ENCODE results near the gene HAVCR2. TPM values are rescaled to one million over a fixed set of nuclear protein-coding genes. Genes with fewer than 3 reads are reported as not detected.

HAVCR2 gene
- total and polyA plus RNA-seq, 4 donors, result 1.4 to 9.4 (median 4.4) TPM

DNA sequence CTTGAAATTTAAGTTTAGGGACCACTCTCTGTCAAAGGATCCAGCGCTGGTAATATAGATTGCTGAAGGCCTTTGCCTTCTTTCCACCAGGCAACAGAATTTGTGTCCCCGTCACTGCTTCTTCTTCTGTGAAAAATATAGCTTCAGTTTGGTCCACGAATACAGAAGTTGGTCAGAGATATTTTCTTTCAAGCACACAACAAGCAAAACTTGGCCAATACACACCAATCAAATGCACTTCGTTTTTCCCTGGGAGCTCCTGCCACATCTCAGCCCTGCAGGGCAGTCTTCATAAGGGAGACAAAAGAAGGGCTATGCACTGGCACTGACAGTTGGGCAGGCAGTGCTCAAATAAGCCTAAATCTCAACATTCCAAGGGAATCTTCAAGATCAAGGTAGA is 22.9 kb downstream of the HAVCR2 start:
- TF ChIP-seq TAF1 (conservative IDR thresholded peaks at IDR 0.05), result no peak
- no peak for TF ChIP-seq JUND (IDR thresholded peaks at IDR 0.05)
- no peak for TF ChIP-seq SP1 (IDR thresholded peaks at IDR 0.05)
- TF ChIP-seq, protein P1, sequence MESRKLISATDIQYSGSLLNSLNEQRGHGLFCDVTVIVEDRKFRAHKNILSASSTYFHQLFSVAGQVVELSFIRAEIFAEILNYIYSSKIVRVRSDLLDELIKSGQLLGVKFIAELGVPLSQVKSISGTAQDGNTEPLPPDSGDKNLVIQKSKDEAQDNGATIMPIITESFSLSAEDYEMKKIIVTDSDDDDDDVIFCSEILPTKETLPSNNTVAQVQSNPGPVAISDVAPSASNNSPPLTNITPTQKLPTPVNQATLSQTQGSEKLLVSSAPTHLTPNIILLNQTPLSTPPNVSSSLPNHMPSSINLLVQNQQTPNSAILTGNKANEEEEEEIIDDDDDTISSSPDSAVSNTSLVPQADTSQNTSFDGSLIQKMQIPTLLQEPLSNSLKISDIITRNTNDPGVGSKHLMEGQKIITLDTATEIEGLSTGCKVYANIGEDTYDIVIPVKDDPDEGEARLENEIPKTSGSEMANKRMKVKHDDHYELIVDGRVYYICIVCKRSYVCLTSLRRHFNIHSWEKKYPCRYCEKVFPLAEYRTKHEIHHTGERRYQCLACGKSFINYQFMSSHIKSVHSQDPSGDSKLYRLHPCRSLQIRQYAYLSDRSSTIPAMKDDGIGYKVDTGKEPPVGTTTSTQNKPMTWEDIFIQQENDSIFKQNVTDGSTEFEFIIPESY (IDR thresholded peaks at IDR 0.05), result no peak
- TF ChIP-seq, protein P2, sequence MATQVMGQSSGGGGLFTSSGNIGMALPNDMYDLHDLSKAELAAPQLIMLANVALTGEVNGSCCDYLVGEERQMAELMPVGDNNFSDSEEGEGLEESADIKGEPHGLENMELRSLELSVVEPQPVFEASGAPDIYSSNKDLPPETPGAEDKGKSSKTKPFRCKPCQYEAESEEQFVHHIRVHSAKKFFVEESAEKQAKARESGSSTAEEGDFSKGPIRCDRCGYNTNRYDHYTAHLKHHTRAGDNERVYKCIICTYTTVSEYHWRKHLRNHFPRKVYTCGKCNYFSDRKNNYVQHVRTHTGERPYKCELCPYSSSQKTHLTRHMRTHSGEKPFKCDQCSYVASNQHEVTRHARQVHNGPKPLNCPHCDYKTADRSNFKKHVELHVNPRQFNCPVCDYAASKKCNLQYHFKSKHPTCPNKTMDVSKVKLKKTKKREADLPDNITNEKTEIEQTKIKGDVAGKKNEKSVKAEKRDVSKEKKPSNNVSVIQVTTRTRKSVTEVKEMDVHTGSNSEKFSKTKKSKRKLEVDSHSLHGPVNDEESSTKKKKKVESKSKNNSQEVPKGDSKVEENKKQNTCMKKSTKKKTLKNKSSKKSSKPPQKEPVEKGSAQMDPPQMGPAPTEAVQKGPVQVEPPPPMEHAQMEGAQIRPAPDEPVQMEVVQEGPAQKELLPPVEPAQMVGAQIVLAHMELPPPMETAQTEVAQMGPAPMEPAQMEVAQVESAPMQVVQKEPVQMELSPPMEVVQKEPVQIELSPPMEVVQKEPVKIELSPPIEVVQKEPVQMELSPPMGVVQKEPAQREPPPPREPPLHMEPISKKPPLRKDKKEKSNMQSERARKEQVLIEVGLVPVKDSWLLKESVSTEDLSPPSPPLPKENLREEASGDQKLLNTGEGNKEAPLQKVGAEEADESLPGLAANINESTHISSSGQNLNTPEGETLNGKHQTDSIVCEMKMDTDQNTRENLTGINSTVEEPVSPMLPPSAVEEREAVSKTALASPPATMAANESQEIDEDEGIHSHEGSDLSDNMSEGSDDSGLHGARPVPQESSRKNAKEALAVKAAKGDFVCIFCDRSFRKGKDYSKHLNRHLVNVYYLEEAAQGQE (IDR thresholded peaks at IDR 0.05), result no peak
- no peak for TF ChIP-seq HNF4A (conservative IDR thresholded peaks at IDR 0.05)
- TF ChIP-seq, protein P3, sequence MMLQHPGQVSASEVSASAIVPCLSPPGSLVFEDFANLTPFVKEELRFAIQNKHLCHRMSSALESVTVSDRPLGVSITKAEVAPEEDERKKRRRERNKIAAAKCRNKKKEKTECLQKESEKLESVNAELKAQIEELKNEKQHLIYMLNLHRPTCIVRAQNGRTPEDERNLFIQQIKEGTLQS (IDR thresholded peaks at IDR 0.05), result no peak
- TF ChIP-seq, protein P4, sequence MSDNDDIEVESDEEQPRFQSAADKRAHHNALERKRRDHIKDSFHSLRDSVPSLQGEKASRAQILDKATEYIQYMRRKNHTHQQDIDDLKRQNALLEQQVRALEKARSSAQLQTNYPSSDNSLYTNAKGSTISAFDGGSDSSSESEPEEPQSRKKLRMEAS (IDR thresholded peaks at IDR 0.05), result no peak
- no peak for TF ChIP-seq RXRA (IDR thresholded peaks at IDR 0.05)

DNA sequence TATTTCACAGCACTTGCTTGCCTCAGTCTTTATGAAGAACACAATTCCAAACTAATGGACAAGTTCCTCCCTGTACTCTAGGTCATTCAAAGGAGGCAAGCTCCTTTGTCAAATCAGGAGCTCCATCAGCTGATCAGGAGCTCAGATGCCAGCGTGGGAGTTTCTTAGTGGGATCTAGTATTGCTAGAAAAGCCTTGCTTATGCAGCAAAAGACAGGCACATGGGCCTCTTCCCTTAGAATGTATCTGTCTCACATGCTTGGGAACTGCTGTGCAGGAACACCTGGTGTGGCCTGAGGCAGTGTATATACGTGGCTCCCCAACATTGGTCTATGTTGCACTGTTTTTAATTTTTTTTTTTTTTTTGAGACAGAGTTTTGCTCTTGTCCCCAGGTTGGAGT is 28.6 kb downstream of the HAVCR2 start:
- no peaks in the 10 kb centered on the region for H3K36me3 ChIP-seq (ENCODE audit: control insufficient read depth in 4 of 4, insufficient read depth in 3 of 4, low read depth in 1 of 4, low read length in 3 of 4)
- TF ChIP-seq HNF4A (conservative IDR thresholded peaks at IDR 0.05), result no peak
- TF ChIP-seq, protein P3 (IDR thresholded peaks at IDR 0.05), result no peak
- TF ChIP-seq, protein P5, sequence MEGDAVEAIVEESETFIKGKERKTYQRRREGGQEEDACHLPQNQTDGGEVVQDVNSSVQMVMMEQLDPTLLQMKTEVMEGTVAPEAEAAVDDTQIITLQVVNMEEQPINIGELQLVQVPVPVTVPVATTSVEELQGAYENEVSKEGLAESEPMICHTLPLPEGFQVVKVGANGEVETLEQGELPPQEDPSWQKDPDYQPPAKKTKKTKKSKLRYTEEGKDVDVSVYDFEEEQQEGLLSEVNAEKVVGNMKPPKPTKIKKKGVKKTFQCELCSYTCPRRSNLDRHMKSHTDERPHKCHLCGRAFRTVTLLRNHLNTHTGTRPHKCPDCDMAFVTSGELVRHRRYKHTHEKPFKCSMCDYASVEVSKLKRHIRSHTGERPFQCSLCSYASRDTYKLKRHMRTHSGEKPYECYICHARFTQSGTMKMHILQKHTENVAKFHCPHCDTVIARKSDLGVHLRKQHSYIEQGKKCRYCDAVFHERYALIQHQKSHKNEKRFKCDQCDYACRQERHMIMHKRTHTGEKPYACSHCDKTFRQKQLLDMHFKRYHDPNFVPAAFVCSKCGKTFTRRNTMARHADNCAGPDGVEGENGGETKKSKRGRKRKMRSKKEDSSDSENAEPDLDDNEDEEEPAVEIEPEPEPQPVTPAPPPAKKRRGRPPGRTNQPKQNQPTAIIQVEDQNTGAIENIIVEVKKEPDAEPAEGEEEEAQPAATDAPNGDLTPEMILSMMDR (IDR thresholded peaks at IDR 0.05; ENCODE audit: low read depth, low read length, missing input control), result no peak
- TF ChIP-seq, protein P4 (IDR thresholded peaks at IDR 0.05), result no peak
- no peak for TF ChIP-seq EGR1 (IDR thresholded peaks at IDR 0.05; ENCODE audit: low read depth in 2 of 2)
- TF ChIP-seq RAD21 (IDR thresholded peaks at IDR 0.05), result no peak
- H3K9ac ChIP-seq (ENCODE audit: low read depth in 1 of 2, low read length in 2 of 2), result no peak overlapping the region
- H3K27ac ChIP-seq (ENCODE audit: low read depth in 1 of 2, low read length in 2 of 2), result no peak overlapping the region
- no peak overlapping the region for H3K4me3 ChIP-seq (ENCODE audit: low read depth in 1 of 3, low read length in 3 of 3)
- H3K4me1 ChIP-seq (ENCODE audit: control insufficient read depth in 4 of 4, insufficient read depth in 4 of 4, low read length in 3 of 4), result no peaks in the 10 kb centered on the region
- 89% methylated on average over 2 of the region's 2 CpGs for WGBS
- no peaks in the 10 kb centered on the region for H3K27me3 ChIP-seq (ENCODE audit: control insufficient read depth in 4 of 4, insufficient read depth in 4 of 4, low read length in 3 of 4)
- no peaks in the 10 kb centered on the region for H3K9me3 ChIP-seq (ENCODE audit: control insufficient read depth in 4 of 4, low read length in 3 of 4)
- DNase-seq (ENCODE audit: low spot score), result no peak

More for the DNA sequence above, 22.9 kb downstream of the HAVCR2 start:
- WGBS, result 66% methylated on average over 4 of the region's 4 CpGs
- Histone ChIP-seq H3K9ac (ENCODE audit: low read depth in 1 of 2, low read length in 2 of 2) (no peak overlapping the region), H3K4me3 (ENCODE audit: low read depth in 1 of 3, low read length in 3 of 3) (no peak overlapping the region), H3K27ac (ENCODE audit: low read depth in 1 of 2, low read length in 2 of 2) (no peak overlapping the region), H3K27me3 (ENCODE audit: control insufficient read depth in 4 of 4, insufficient read depth in 4 of 4, low read length in 3 of 4) (no peaks in the 10 kb centered on the region), H3K9me3 (ENCODE audit: control insufficient read depth in 4 of 4, low read length in 3 of 4) (no peaks in the 10 kb centered on the region), H3K4me1 (ENCODE audit: control insufficient read depth in 4 of 4, insufficient read depth in 4 of 4, low read length in 3 of 4) (no peaks in the 10 kb centered on the region), H3K36me3 (ENCODE audit: control insufficient read depth in 4 of 4, insufficient read depth in 3 of 4, low read depth in 1 of 4, low read length in 3 of 4) (no peaks in the 10 kb centered on the region)
- DNase-seq (ENCODE audit: low spot score), result no peak
